Measurements from ENCODE around the gene RPS19BP1. TPM values are rescaled to one million over a fixed set of nuclear protein-coding genes. Genes with fewer than 3 reads are reported as not detected.
A peak's percentile ranks its signal among the peaks of the same experiment; 100 is the strongest.

The RPS19BP1 gene
- total RNA-seq, 1 donor from 2014 or later = 58.7 TPM

- H3K27ac ChIP-seq (ENCODE audit: low read depth, low read length) = peak overlapping the region; percentile 98
- H2AFZ ChIP-seq (ENCODE audit: low read depth, low read length) = peak overlapping the region; percentile 66
- peaks cover 86% of the 10 kb centered on the region for H3K79me2 ChIP-seq (ENCODE audit: insufficient read depth, low read length)
- H3K36me3 ChIP-seq (ENCODE audit: insufficient read depth, low read length) = peaks cover 35% of the 10 kb centered on the region
- H3K9ac ChIP-seq (ENCODE audit: low read length) = peak overlapping the region; percentile 97
- peaks cover 20% of the 10 kb centered on the region for H3K4me1 Mint-ChIP-seq (ENCODE audit: low read depth, unreplicated experiment)
- H3K9me3 ChIP-seq (ENCODE audit: insufficient read depth, low read depth, low read length) = no peaks in the 10 kb centered on the region
- FAIRE-seq (no peak), DNase-seq (ENCODE audit: low read depth) (peak; percentile 46)
- no peaks in the 10 kb centered on the region for H3K27me3 ChIP-seq (ENCODE audit: insufficient read depth, low read length)
- TF ChIP-seq EZH2 (IDR thresholded peaks at IDR 0.05; ENCODE audit: insufficient read depth, low read length) = no peak
- no peak for TF ChIP-seq CTCF (IDR thresholded peaks at IDR 0.05; ENCODE audit: insufficient read depth, low read depth, low read length)
- peak overlapping the region; percentile 100 for H3K27ac Mint-ChIP-seq (ENCODE audit: unreplicated experiment)
- H3K27me3 Mint-ChIP-seq (ENCODE audit: low read depth, unreplicated experiment) = no peaks in the 10 kb centered on the region
- peaks cover 35% of the 10 kb centered on the region for H3K36me3 Mint-ChIP-seq (ENCODE audit: low read depth, unreplicated experiment)
- peak overlapping the region; percentile 93 for H3K4me2 ChIP-seq (ENCODE audit: low read length)
- H3K4me3 ChIP-seq (ENCODE audit: insufficient read depth, low read depth, low read length) = peak overlapping the region; percentile 99
- H4K20me1 ChIP-seq (ENCODE audit: insufficient read depth, low read length) = peaks cover 54% of the 10 kb centered on the region
- H3K4me1 ChIP-seq (ENCODE audit: insufficient read depth, low read length) = peaks cover 24% of the 10 kb centered on the region
- no peaks in the 10 kb centered on the region for H3K9me3 Mint-ChIP-seq (ENCODE audit: unreplicated experiment)
- peak overlapping the region; percentile 93 for H3K4me3 Mint-ChIP-seq (ENCODE audit: unreplicated experiment)
Measured at GRCh38 chr22:39518996-39519680, 13.4 kb downstream of the RPS19BP1 start.

GRCh38 chr22:39518144-39518786 is 14.3 kb downstream of the RPS19BP1 start:
- H3K79me2 ChIP-seq (ENCODE audit: insufficient read depth, low read length) = peaks cover 82% of the 10 kb centered on the region
- peaks cover 35% of the 10 kb centered on the region for H3K36me3 ChIP-seq (ENCODE audit: insufficient read depth, low read length)
- peak overlapping the region; percentile 99 for H3K4me3 ChIP-seq (ENCODE audit: insufficient read depth, low read depth, low read length)
- DNase-seq (ENCODE audit: low read depth) = no peak
- Mint-ChIP-seq H3K36me3 (ENCODE audit: low read depth, unreplicated experiment) (peaks cover 35% of the 10 kb centered on the region), H3K9me3 (ENCODE audit: unreplicated experiment) (no peaks in the 10 kb centered on the region), H3K27ac (ENCODE audit: unreplicated experiment) (peak overlapping the region; percentile 100), H3K27me3 (ENCODE audit: low read depth, unreplicated experiment) (no peaks in the 10 kb centered on the region), H3K4me1 (ENCODE audit: low read depth, unreplicated experiment) (peaks cover 16% of the 10 kb centered on the region), H3K4me3 (ENCODE audit: unreplicated experiment) (peak overlapping the region; percentile 93)
- no peaks in the 10 kb centered on the region for H3K27me3 ChIP-seq (ENCODE audit: insufficient read depth, low read length)
- FAIRE-seq = no peak
- peak overlapping the region; percentile 93 for H3K4me2 ChIP-seq (ENCODE audit: low read length)
- peak overlapping the region; percentile 97 for H3K9ac ChIP-seq (ENCODE audit: low read length)
- H3K4me1 ChIP-seq (ENCODE audit: insufficient read depth, low read length) = peaks cover 23% of the 10 kb centered on the region
- TF ChIP-seq EZH2 (IDR thresholded peaks at IDR 0.05; ENCODE audit: insufficient read depth, low read length) (no peak), CTCF (IDR thresholded peaks at IDR 0.05; ENCODE audit: insufficient read depth, low read depth, low read length) (no peak)
- H3K27ac ChIP-seq (ENCODE audit: low read depth, low read length) = peak overlapping the region; percentile 98
- H2AFZ ChIP-seq (ENCODE audit: low read depth, low read length) = no peak overlapping the region
- peaks cover 56% of the 10 kb centered on the region for H4K20me1 ChIP-seq (ENCODE audit: insufficient read depth, low read length)
- no peaks in the 10 kb centered on the region for H3K9me3 ChIP-seq (ENCODE audit: insufficient read depth, low read depth, low read length)

- H3K27me3 ChIP-seq (ENCODE audit: insufficient read depth, low read length) = no peaks in the 10 kb centered on the region
- H3K4me1 Mint-ChIP-seq (ENCODE audit: low read depth, unreplicated experiment) = peaks cover 14% of the 10 kb centered on the region
- H3K4me3 ChIP-seq (ENCODE audit: insufficient read depth, low read depth, low read length) = no peak overlapping the region
- H3K4me3 Mint-ChIP-seq (ENCODE audit: unreplicated experiment) = no peak overlapping the region
- peaks cover 29% of the 10 kb centered on the region for H3K36me3 ChIP-seq (ENCODE audit: insufficient read depth, low read length)
- DNase-seq (ENCODE audit: low read depth) (no peak), FAIRE-seq (no peak)
- H2AFZ ChIP-seq (ENCODE audit: low read depth, low read length) = no peak overlapping the region
- H3K27me3 Mint-ChIP-seq (ENCODE audit: low read depth, unreplicated experiment) = no peaks in the 10 kb centered on the region
- H3K9me3 ChIP-seq (ENCODE audit: insufficient read depth, low read depth, low read length) = no peaks in the 10 kb centered on the region
- H3K4me2 ChIP-seq (ENCODE audit: low read length) = no peak overlapping the region
- H3K9me3 Mint-ChIP-seq (ENCODE audit: unreplicated experiment) = no peaks in the 10 kb centered on the region
- H3K4me1 ChIP-seq (ENCODE audit: insufficient read depth, low read length) = peaks cover 19% of the 10 kb centered on the region
- peaks cover 49% of the 10 kb centered on the region for H4K20me1 ChIP-seq (ENCODE audit: insufficient read depth, low read length)
- H3K27ac ChIP-seq (ENCODE audit: low read depth, low read length) = no peak overlapping the region
- no peak for TF ChIP-seq CTCF (IDR thresholded peaks at IDR 0.05; ENCODE audit: insufficient read depth, low read depth, low read length)
- no peak overlapping the region for H3K9ac ChIP-seq (ENCODE audit: low read length)
- peaks cover 28% of the 10 kb centered on the region for H3K36me3 Mint-ChIP-seq (ENCODE audit: low read depth, unreplicated experiment)
- no peak overlapping the region for H3K27ac Mint-ChIP-seq (ENCODE audit: unreplicated experiment)
- peaks cover 74% of the 10 kb centered on the region for H3K79me2 ChIP-seq (ENCODE audit: insufficient read depth, low read length)
Measured at GRCh38 chr22:39517470-39517869, 15.1 kb downstream of the RPS19BP1 start.

Measured in astrocyte (in vitro differentiated cells and primary cell).